ENCODE results near the gene CD274.
"Not testable (repeated sequence)": the region's sequence is repeated elsewhere in the genome, so short reads cannot be mapped to it uniquely, and the experiment has no call there.

Gene CD274

DNA sequence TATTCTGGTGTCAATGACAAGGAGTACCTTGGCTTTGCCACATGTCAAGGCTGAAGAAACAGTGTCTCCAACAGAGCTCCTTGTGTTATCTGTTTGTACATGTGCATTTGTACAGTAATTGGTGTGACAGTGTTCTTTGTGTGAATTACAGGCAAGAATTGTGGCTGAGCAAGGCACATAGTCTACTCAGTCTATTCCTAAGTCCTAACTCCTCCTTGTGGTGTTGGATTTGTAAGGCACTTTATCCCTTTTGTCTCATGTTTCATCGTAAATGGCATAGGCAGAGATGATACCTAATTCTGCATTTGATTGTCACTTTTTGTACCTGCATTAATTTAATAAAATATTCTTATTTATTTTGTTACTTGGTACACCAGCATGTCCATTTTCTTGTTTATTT, 19.8 kb downstream of the CD274 start:
- H3K4me3 ChIP-seq (ENCODE audit: low read depth, low read length): no peak overlapping the region
- TF ChIP-seq, protein P1, sequence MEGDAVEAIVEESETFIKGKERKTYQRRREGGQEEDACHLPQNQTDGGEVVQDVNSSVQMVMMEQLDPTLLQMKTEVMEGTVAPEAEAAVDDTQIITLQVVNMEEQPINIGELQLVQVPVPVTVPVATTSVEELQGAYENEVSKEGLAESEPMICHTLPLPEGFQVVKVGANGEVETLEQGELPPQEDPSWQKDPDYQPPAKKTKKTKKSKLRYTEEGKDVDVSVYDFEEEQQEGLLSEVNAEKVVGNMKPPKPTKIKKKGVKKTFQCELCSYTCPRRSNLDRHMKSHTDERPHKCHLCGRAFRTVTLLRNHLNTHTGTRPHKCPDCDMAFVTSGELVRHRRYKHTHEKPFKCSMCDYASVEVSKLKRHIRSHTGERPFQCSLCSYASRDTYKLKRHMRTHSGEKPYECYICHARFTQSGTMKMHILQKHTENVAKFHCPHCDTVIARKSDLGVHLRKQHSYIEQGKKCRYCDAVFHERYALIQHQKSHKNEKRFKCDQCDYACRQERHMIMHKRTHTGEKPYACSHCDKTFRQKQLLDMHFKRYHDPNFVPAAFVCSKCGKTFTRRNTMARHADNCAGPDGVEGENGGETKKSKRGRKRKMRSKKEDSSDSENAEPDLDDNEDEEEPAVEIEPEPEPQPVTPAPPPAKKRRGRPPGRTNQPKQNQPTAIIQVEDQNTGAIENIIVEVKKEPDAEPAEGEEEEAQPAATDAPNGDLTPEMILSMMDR (IDR thresholded peaks at IDR 0.05; ENCODE audit: borderline replicate concordance, insufficient read depth, low read depth, low read length): no peak

DNA sequence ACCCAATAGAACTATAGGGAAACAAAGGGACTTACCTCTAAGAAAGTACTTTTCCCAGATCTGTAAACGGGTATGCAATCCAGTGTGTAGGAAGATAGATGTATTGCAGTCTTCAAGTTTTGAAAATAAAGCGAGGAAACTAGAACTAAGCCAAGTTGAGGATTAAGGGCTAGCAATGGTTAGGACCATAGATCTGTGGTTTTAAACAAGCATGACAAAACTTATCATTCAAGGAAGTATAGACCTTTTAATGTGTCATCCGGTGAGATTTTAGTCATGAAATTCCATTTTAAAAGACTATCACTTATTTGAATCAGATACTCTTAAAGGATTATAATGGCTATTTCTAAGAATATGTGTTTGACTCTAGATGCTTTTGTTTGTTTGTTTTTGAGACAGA, 20.5 kb downstream of the CD274 start:
- TF ChIP-seq, protein P1 (IDR thresholded peaks at IDR 0.05; ENCODE audit: borderline replicate concordance, insufficient read depth, low read depth, low read length): no peak
- H3K4me3 ChIP-seq (ENCODE audit: low read depth, low read length): no peak overlapping the region

DNA sequence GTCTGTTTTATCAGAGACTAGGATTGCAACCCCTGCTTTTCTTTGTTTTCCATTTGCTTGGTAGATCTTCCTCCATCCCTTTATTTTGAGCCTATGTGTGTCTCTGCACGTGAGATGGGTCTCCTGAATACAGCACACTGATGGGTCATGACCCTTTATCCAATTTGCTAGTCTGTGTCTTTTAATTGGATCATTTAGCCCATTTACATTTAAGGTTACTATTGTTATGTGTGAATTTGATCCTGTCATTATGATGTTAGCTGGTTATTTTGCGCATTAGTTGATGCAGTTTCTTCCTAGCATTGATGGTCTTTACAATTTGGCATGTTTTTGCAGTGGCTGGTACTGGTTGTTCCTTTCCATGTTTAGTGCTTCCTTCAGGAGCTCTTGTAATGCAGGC, 25.3 kb downstream of the CD274 start:
- not testable (repeated sequence) for H3K4me3 ChIP-seq (ENCODE audit: low read depth, low read length)

DNA sequence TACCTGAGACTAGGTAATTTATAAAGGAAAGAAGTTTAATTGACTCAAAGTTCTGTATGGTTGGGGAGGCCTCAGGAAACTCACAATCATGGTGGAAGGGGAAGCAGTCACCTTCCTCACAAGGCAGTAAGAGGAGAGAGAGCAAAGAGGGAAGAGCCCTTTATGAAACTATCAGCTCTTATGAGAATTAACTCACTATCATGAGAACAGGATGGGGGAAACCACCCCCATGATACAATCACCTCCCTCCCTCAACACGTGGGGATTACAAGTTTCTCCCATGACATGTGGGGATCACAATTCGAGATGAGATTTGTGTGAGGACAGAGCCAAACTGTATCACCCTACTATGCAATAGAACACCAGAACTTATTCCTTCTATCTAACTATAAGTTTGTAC, 27.9 kb downstream of the CD274 start:
- TF ChIP-seq, protein P1 (IDR thresholded peaks at IDR 0.05; ENCODE audit: borderline replicate concordance, insufficient read depth, low read depth, low read length): no peak
- no peak overlapping the region for H3K4me3 ChIP-seq (ENCODE audit: low read depth, low read length)

DNA sequence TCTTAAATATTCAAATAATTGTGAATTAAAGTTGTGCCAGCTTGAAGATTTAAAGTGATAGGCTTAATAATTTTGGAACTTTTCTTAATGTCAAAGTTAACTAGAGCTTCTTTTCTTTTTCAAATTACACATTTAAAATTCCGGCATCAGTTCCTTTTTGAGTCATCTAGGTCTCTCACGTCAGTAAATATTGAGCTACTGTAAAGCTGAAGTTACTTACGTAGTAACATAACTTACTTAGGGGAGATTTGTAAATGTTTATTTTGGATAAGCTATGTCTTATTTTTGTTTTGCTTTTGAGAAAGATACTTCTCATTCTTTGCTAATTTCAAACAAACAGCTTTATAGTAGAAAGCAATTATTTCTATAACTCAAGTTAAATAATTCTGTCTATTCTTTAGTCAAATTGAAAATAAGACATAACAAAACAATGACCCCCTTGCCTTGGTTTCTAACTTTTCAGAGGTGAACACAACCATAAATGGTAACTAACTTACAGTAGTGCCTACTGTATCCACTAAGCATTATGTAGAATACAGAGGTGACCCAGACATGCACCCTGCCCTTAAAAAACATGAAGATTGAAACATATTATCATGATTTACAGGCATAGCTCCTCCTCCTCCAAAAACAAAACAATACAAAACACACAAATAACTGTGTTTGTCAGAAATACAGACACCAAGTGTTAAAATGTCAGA, 29.8 kb downstream of the CD274 start:
- TF ChIP-seq, protein P1 (IDR thresholded peaks at IDR 0.05; ENCODE audit: borderline replicate concordance, insufficient read depth, low read depth, low read length): no peak
- H3K4me3 ChIP-seq (ENCODE audit: low read depth, low read length): no peak overlapping the region

DNA sequence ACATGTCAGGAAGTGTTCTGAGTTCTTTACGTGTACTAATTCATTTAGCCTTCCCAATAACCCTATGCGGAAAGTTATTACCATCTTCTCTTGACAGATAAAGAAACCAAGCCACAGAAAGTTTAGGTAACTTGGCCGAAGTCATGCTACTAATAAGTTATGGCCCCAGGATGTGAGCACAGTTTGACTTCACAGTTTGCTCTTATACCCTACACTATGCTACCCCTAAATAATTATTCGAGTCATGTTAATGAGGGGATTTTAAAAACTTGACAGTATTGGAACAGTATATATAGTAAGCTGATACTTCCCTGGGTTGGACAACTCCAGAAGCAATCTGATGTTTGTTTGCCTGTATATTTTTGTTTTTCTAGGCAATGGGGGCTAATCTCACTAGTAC, 30.6 kb downstream of the CD274 start:
- TF ChIP-seq, protein P1 (IDR thresholded peaks at IDR 0.05; ENCODE audit: borderline replicate concordance, insufficient read depth, low read depth, low read length): no peak

DNA sequence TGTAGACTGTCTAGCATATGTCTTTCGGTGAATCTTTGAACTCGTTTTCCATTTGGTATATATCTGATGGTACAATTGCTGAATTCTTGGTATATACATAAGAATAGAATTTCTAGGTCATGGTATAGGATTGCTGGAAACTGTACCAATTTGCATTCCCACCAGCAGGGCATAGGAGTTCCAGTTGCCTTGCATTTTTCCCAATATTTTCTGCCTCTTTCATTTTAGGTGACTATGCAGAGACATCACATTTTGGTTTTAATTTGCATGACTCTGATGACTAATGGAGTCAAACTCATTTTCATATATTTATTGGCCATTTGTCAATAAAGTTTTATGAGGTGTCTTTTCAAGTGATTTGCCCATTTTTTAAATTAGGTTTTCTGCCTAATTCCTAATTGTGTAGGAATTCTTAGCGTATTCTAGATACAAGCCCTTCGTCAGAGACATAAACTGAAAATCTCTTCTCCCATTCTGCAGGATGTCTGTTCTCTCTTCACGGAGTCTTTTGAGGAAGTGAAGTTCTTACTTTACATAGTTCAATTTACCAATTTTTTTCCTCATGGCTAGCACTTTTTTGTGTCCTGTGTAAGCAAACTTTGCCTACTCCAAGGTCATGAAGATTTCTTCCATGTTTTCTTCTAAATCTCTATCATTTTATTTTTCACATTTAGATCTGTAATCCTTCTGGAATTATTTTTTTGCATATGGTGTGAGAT, 31.1 kb downstream of the CD274 start:
- H3K4me3 ChIP-seq (ENCODE audit: low read depth, low read length): no peak overlapping the region
- TF ChIP-seq, protein P1 (IDR thresholded peaks at IDR 0.05; ENCODE audit: borderline replicate concordance, insufficient read depth, low read depth, low read length): no peak

More for the DNA sequence above, 30.6 kb downstream of the CD274 start:
- H3K4me3 ChIP-seq (ENCODE audit: low read depth, low read length): no peak overlapping the region
